ACC112 (cell line): ENCODE measurements around the gene EVA1B.

ENCODE experiments used
- H2AFZ ChIP-seq: fragments of 200-600 bp; sonication (generic); one replicate; pipeline ENCODE4 v1.6.0; 2017; ENCODE audit warnings: antibody characterized with exemption, low read length; ENCODE audit not compliant: unreplicated experiment
- H3K27ac ChIP-seq: fragments of 200-600 bp; sonication (generic); 2 replicates; pipeline ENCODE4 v1.5.1; 2014; ENCODE audit warnings: low read depth, mild to moderate bottlenecking, antibody characterized with exemption, low read length, moderate library complexity
- H3K27me3 ChIP-seq: fragments of 200-600 bp; sonication (generic); 2 replicates; pipeline ENCODE4 v1.6.1; 2014; ENCODE audit warnings: mild to moderate bottlenecking, antibody characterized with exemption, low read length, moderate library complexity, mixed read lengths; ENCODE audit not compliant: insufficient read depth
- H3K36me3 ChIP-seq: fragments of 200-600 bp; sonication (generic); 2 replicates; pipeline ENCODE4 v1.6.1; 2016; ENCODE audit warnings: mild to moderate bottlenecking, antibody characterized with exemption, low read length, moderate library complexity, mixed read lengths; ENCODE audit not compliant: insufficient read depth
- H3K4me1 ChIP-seq: fragments of 200-600 bp; sonication (generic); one replicate; pipeline ENCODE4 v1.6.1; 2016; ENCODE audit warnings: low read length, mixed read lengths; ENCODE audit not compliant: insufficient read depth, unreplicated experiment, control insufficient read depth
- H3K4me3 ChIP-seq: fragments of 200-600 bp; sonication (generic); 2 replicates; pipeline ENCODE4 v1.5.1; 2014; ENCODE audit warnings: mild to moderate bottlenecking, low read depth, low read length
- H3K79me2 ChIP-seq: fragments of 200-600 bp; sonication (generic); one replicate; pipeline ENCODE4 v1.6.0; 2016; ENCODE audit warnings: low read length; ENCODE audit not compliant: control insufficient read depth, unreplicated experiment, insufficient read depth

Gene EVA1B

DNA sequence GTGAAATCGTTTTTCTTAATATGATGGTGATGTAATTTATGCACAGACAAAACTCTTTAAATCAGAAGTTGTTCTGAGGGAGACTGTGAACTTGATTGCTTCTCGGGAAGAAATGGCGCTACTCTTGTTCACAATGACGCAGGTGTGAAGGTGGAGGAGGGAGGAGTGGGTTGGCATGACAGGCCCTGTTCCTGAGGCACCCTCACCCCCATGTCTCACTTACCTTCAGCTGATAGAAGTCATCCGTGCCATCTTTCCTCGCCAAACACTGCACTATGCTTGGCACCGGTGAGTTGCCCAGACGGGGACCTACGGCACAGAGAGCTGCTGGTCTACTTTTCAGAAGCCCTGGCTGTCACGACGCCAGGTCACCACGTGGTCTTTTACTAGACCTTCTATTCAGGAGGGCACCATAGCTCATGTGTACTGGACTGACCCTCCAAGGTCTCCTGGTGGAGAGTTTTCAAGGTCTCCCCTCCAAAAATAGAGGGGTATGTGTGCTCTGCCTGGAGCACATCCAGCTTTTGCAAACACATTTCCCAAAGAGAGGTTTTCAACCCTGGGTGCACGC lies 35.2 kb upstream of the EVA1B start:
- H3K4me1 ChIP-seq, result peaks cover 13% of the 10 kb centered on the region
- H3K27ac ChIP-seq, result no peak overlapping the region
- peaks cover 7% of the 10 kb centered on the region for H3K79me2 ChIP-seq
- no peak overlapping the region for H3K4me3 ChIP-seq
- H2AFZ ChIP-seq, result no peak overlapping the region
- no peaks in the 10 kb centered on the region for H3K27me3 ChIP-seq
- peaks cover 24% of the 10 kb centered on the region; the same call in 1 of the 2 replicates for H3K36me3 ChIP-seq

DNA sequence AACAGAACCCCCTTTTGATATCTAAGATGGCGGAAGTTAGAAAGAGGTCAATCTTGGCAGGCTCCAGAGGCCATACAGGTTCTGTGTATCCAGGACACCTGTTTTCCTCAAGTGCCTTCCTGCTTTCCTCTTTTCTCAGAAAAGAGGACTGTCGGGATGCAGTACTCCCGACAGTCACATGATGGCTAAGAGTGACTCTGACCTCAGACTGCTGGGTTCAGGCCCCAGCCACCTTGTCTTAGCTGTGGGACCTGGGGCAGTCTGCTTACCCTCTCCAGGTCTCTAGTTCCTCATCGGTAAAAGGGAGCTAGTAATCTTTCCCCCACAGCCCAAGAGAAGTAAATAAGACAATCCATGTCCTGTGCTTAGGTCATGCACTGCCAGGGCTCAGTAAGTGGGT lies 32.4 kb upstream of the EVA1B start:
- Histone ChIP-seq H3K27me3 (no peaks in the 10 kb centered on the region), H3K36me3 (peaks cover 5% of the 10 kb centered on the region; the same call in 1 of the 2 replicates), H3K4me3 (no peak overlapping the region), H2AFZ (no peak overlapping the region), H3K27ac (no peak overlapping the region), H3K79me2 (peaks cover 3% of the 10 kb centered on the region), H3K4me1 (peaks cover 41% of the 10 kb centered on the region)

DNA sequence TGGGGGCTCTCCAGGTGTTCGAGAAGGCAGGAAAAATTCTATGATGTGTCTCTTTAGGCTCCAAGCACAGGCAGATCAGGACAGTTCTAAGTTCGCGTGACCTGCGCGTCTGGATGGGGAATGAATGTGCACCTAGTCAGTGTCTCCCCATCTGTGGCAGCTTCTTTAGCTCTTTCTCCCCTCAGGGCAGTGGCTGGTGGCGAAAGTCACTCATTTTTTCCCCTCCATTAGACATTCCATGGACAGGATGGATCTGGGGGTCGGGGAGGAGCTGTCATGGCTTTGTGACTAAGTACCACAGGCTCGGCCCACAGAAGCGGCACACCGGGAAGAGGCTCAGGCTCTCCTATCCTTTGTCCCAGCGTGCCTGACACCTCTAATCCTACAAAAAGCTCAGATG lies 31.0 kb upstream of the EVA1B start:
- Histone ChIP-seq H3K27ac (0 out of 2 replicates have a peak overlapping the region, but pooled peaks have one; percentile 1), H2AFZ (no peak overlapping the region), H3K27me3 (no peaks in the 10 kb centered on the region), H3K4me3 (no peak overlapping the region), H3K79me2 (no peaks in the 10 kb centered on the region), H3K4me1 (peaks cover 46% of the 10 kb centered on the region), H3K36me3 (peaks cover 3% of the 10 kb centered on the region; the same call in 1 of the 2 replicates)

DNA sequence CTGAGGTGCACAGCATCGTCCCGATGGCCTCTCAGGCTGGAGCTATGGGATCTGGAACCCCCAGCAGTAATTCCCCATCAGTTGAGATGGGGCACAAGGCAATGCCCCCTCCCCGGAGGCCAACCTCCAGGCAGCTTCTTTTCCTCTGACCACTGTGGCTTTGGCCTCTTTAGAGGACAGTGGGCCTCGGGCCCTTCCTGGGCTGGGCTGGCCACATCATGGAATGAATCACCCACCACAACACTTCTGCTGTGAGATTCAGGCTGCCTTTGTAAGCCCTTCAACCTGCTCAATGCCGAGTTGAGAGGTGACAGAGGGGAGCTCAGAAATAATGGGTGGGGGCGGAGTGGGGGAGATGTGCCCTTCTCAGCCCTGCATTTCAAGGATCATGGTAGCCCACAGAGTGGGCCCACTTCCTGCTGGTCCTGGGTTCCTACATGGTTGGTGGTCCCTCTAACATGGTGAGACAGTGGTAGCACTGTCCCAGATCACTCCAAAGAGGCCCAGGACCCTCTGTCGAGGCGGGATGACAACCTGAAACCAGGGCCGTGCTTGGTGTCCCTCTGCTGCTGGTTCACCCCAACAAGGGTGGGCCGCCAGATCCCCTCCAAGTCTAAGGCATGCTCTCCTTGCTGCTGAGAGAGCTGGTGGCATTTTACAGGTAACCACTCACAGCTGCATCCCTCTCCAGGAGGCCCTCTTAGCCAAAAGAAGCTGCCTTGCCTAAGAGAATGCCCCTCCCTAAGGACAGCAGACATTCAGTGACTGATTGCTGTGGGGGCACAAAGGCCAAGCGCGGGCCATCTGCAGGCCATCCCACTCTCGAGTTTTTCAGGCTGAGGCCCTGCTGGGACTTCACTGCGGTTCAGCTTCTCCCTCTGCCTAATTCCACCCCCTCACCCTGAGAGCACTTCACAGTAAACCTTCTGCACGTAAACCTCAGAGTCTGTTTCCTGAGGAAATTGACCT lies 29.7 kb upstream of the EVA1B start:
- no peak overlapping the region for H2AFZ ChIP-seq
- H3K79me2 ChIP-seq, result no peaks in the 10 kb centered on the region
- H3K27me3 ChIP-seq, result no peaks in the 10 kb centered on the region
- H3K4me3 ChIP-seq, result peak overlapping the region; percentile 10; the same call in 1 of the 2 replicates
- peak overlapping the region; percentile 99 for H3K27ac ChIP-seq
- peaks cover 54% of the 10 kb centered on the region for H3K4me1 ChIP-seq
- peaks cover 6% of the 10 kb centered on the region; the same call in 1 of the 2 replicates for H3K36me3 ChIP-seq

DNA sequence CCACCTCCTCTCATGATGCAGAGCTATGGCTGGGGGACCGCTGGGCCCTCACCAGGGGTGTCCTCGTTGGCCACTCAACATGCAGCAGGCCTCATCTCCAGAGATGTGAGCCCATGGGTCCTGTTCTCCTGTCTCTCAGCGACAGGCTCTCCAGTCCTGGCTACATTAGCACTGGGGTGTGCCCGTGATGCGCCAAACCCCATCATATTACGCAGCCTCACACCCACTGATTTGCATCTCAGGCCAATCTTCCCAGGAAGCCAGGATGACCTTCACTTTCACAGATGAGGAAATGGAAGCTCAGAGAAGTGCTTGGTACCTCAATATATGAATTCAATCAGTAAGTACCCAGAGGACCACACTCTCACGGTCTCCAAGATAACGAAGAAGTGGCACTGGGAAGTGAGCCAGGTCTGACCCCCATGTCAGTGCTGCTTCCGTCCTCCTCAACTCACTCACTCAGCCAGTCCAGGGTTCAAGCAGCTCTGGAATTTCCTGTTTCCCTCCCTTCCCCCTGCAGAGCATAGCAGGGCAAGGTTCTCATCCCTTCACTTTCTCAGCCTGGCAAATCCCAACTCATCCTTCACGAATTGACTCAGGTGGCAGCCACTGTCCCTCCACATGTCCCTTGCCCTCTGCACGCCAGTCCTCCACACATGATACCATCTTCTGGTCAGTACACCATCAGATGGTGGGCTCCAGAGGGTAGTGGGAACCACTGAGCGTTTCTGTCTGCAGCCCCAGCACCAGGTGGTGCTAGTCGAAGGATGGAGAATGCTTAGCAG lies 28.9 kb upstream of the EVA1B start:
- Histone ChIP-seq H3K4me1 (peaks cover 54% of the 10 kb centered on the region), H3K27me3 (no peaks in the 10 kb centered on the region), H3K79me2 (no peaks in the 10 kb centered on the region), H3K36me3 (peaks cover 7% of the 10 kb centered on the region; the same call in 1 of the 2 replicates), H2AFZ (no peak overlapping the region), H3K4me3 (peak overlapping the region; percentile 10; the same call in 1 of the 2 replicates), H3K27ac (peak overlapping the region; percentile 99)

DNA sequence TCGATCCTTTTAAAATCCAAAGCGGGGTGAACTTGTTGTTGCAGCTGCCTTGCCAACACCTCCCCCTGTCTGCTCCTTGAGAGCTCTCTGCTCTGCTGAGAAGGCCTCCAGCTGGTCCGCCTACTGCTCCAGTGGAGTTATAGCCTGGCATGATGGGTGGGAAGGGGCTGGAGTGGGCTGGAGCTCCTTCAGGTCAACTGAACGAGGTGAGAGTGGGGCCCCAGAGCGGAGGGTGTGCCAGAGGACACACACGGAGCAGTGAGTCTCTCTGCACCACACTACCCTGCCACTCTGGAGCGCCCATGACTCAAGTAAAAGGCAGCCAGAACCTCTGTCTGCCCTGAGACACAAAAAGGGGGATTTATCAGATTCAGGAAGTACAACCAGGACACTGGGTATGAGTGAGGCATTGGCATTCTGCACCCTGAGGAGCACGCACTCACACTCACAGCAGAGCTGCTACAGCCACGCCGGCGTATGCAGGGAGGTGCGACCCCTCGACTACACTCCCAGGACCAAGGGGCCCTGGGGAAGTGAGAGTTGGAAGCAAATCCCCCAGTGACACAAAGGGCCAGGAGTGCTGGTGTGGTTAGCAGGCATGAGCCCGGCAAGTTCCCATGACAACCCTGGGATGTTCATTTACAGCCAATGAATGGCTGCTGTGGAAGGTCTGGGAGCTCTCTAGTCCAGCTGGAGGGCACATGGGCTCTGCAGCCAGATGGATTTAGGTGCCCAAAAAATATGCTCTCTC lies 28.0 kb upstream of the EVA1B start:
- Histone ChIP-seq H3K27ac (peak overlapping the region; percentile 99), H3K27me3 (no peaks in the 10 kb centered on the region), H3K4me1 (peaks cover 54% of the 10 kb centered on the region), H3K79me2 (no peaks in the 10 kb centered on the region), H3K4me3 (peak overlapping the region; percentile 55), H2AFZ (no peak overlapping the region), H3K36me3 (0 out of 2 replicates have a peak, but pooled peaks cover 4% of the 10 kb centered on the region)

DNA sequence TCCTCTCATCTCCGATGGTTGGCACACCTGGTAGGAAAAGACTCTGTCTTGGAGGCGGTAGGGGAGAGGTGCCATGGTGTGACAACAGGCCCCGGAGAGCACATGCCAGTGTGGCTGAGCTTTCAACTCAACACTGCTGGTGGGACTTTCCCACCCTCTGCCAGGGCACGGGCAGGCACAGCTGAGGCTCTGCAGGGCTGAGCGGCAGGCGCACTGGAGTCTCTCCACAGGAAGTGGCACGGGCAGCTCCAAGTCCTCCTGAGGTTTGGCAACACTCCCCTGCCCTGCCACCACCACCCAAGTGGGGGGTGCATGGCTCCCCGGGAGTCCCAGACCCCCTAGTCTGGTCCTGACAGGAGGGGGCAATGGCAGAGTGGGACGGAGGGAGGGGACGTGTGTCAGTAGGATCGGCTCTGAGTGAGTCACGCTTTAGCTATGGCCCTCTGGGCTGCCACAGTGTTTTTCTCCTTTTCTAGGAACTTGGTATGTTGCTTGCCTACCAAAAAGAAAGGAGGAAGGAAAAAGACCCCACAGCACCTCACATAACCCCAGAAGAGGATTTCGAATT lies 27.3 kb upstream of the EVA1B start:
- H2AFZ ChIP-seq, result no peak overlapping the region
- H3K79me2 ChIP-seq, result no peaks in the 10 kb centered on the region
- H3K36me3 ChIP-seq, result 0 out of 2 replicates have a peak, but pooled peaks cover 4% of the 10 kb centered on the region
- H3K4me1 ChIP-seq, result peaks cover 54% of the 10 kb centered on the region
- H3K27me3 ChIP-seq, result no peaks in the 10 kb centered on the region
- H3K4me3 ChIP-seq, result peak overlapping the region; percentile 55
- peak overlapping the region; percentile 99 for H3K27ac ChIP-seq

DNA sequence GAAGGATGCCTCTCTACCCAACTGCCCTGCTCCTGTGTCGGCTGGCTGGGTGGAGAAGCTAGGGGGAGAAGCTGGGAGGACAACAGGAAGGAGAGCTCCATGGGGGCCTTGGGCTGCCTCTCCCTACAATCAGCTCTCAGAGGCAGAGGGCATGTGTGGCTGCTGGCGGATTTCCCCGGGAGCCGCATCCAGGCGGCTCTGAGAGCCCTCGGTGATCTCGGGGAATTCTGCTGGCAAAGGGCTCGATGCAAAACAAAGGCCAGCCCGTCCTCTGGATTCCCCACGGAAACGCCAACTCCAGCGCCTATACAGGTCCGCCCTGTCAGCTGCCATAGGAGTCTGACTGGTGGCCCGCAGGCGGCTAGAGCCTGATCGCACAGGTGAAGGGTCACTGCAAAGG lies 26.4 kb upstream of the EVA1B start:
- Histone ChIP-seq H3K27ac (peak overlapping the region; percentile 99), H3K27me3 (no peaks in the 10 kb centered on the region), H3K36me3 (0 out of 2 replicates have a peak, but pooled peaks cover 4% of the 10 kb centered on the region), H3K4me1 (peaks cover 54% of the 10 kb centered on the region), H3K79me2 (no peaks in the 10 kb centered on the region), H2AFZ (no peak overlapping the region), H3K4me3 (no peak overlapping the region)

DNA sequence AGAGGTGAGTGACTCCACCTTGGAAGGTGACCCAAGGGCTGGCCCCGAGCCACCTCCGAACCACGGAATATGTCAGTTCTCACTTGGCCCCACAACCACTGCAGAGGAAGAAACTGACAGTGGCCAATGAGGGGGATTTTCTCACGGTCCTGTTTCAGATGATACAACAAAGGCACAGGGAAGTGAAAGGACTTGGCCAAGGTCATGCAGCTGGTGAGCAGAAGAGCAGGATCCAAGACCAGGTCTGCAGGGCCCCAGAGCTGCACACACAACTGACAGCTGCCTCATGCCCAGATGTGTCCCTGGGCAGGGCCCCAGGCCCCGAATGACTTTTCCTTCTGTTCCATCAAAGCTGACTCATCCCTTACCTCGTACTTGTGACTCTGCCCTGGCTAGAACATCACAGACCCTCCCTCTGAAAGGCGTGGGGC lies 25.8 kb upstream of the EVA1B start:
- Histone ChIP-seq H3K27me3 (no peaks in the 10 kb centered on the region), H3K79me2 (no peaks in the 10 kb centered on the region), H3K4me1 (peaks cover 54% of the 10 kb centered on the region), H3K36me3 (0 out of 2 replicates have a peak, but pooled peaks cover 4% of the 10 kb centered on the region), H2AFZ (no peak overlapping the region), H3K27ac (peak overlapping the region; percentile 99), H3K4me3 (no peak overlapping the region)
